Neural crest cell (in vitro differentiated cells): ENCODE data around the gene GABRG2. TPM values are rescaled to one million over a fixed set of nuclear protein-coding genes. Genes with fewer than 3 reads are reported as not detected.

ENCODE experiments used
- DNase-seq: peaks from one replicate; pipeline ENCODE4 v3.0.0; 2021; ENCODE audit warnings: low read depth, mixed read lengths, low spot score
- H3K27ac Mint-ChIP-seq: one replicate; pipeline ENCODE4 v1.8.0; 2021; ENCODE audit warnings: mild to moderate bottlenecking, mixed read lengths; ENCODE audit not compliant: unreplicated experiment
- H3K27me3 Mint-ChIP-seq: 2 replicates; pipeline ENCODE4 v1.8.0; 2021; ENCODE audit warnings: low read depth, mild to moderate bottlenecking, mixed read lengths
- H3K36me3 Mint-ChIP-seq: 2 replicates; pipeline ENCODE4 v1.8.0; 2021; ENCODE audit warnings: low read depth, mild to moderate bottlenecking, mixed read lengths
- H3K4me1 Mint-ChIP-seq: 2 replicates; pipeline ENCODE4 v1.8.0; 2021; ENCODE audit warnings: mixed read lengths
- H3K4me3 Mint-ChIP-seq: one replicate; pipeline ENCODE4 v1.8.0; 2021; ENCODE audit warnings: mild to moderate bottlenecking, mixed read lengths
- H3K9me3 Mint-ChIP-seq: 2 replicates; pipeline ENCODE4 v1.8.0; 2021; ENCODE audit warnings: mixed read lengths
- total RNA-seq: library from RNA; stranded (reverse); gene quantifications from 2 replicates; pipeline ENCODE4 v1.2.1, GENCODE V29; 2021
- TF ChIP-seq, protein P1 (sequence below): fragments of 200-600 bp; sonication (generic); conservative IDR thresholded peaks from 2 replicates; pipeline ENCODE4 v1.5.0; 2021; ENCODE audit warnings: antibody characterized with exemption, mild to moderate bottlenecking

The GABRG2 gene
- total RNA-seq, 1 donor from 2014 or later, result 0.26 TPM

DNA sequence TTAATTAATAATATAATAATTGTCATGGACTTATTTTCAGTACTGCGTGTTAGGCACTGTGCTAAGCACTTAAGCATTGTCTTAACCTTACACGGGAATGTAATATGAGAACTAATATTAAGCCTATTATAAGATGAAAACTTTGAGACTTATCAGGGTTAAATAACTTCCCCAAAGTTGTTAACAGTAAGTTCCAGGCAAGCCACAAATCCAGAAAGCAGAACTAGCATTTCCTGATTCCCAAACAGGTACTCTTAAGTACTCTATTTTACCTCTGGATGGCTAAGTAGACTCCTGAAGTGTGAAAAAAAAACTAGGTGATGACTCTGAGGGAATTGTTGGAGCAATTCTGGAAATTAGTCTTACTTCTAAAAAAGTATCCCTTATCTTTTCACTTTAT, 23.8 kb downstream of the GABRG2 start:
- no peaks in the 10 kb centered on the region for H3K4me1 Mint-ChIP-seq
- no peak overlapping the region for H3K4me3 Mint-ChIP-seq
- H3K36me3 Mint-ChIP-seq, result no peaks in the 10 kb centered on the region
- H3K9me3 Mint-ChIP-seq, result no peaks in the 10 kb centered on the region
- no peak for DNase-seq
- no peak overlapping the region for H3K27ac Mint-ChIP-seq
- TF ChIP-seq, protein P1, sequence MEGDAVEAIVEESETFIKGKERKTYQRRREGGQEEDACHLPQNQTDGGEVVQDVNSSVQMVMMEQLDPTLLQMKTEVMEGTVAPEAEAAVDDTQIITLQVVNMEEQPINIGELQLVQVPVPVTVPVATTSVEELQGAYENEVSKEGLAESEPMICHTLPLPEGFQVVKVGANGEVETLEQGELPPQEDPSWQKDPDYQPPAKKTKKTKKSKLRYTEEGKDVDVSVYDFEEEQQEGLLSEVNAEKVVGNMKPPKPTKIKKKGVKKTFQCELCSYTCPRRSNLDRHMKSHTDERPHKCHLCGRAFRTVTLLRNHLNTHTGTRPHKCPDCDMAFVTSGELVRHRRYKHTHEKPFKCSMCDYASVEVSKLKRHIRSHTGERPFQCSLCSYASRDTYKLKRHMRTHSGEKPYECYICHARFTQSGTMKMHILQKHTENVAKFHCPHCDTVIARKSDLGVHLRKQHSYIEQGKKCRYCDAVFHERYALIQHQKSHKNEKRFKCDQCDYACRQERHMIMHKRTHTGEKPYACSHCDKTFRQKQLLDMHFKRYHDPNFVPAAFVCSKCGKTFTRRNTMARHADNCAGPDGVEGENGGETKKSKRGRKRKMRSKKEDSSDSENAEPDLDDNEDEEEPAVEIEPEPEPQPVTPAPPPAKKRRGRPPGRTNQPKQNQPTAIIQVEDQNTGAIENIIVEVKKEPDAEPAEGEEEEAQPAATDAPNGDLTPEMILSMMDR, result no peak
- no peaks in the 10 kb centered on the region for H3K27me3 Mint-ChIP-seq

DNA sequence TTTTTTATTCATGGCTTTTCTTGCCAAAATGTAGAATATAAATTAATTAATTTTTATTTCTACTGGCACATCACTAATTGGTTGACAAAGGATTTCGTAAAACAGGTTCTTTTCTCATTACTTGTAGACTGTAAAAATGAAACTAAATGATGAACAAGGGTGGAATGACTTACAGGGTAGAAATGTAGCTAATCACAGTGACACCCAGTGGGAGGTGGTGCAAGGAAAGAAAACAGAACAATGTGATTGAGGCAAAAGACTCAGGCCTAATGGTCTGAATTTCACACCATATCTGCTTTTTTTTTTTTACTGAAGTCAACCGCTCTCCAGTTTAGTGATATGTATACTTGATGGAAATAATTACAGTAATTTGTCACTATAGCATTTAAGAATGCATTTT, 28.9 kb downstream of the GABRG2 start:
- Mint-ChIP-seq H3K4me1 (no peaks in the 10 kb centered on the region), H3K27me3 (no peaks in the 10 kb centered on the region), H3K4me3 (no peak overlapping the region), H3K9me3 (no peaks in the 10 kb centered on the region), H3K27ac (no peak overlapping the region), H3K36me3 (no peaks in the 10 kb centered on the region)
- no peak for DNase-seq
- TF ChIP-seq, protein P1, result no peak

DNA sequence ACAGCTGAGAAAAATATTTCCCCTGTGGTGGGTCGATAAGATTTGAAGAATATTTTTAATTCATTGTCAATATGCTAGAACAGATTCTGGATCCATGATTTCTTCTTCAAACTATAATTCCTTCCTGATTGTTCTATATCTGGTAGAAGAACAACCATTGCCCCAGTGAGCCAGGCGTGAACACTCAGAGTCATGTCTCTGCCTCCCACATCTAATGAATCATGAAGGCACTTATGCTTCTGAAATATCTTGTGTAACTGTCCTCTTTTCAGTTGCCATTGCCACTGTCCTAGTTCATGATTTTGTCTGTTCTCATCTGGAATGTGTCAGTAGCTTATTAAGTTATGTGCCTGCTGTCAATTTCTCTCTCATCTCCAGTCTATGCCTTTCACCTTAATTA, 40.0 kb downstream of the GABRG2 start:
- H3K27ac Mint-ChIP-seq, result no peak overlapping the region
- no peak for DNase-seq

DNA sequence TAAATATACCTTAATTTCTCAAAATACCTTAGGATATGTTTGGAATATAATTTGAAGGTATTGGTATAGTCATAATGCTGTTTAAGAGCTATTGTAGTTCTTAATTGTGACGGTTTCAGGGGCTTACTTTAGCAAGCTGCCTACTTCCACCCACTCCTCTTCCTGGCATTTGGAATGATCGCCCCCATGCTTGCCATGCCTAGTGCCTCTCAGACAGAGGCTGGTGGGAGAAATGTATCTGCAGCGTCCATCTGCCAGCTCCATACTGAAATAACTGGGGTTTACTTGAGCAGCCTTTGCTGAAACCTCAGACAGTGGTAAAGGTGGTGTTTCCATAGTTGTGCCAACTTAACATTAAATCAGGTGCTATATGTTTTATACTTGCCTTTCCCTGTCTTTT, 52.2 kb downstream of the GABRG2 start:
- peaks cover 1% of the 10 kb centered on the region for H3K4me1 Mint-ChIP-seq
- TF ChIP-seq, protein P1, result no peak
- H3K27me3 Mint-ChIP-seq, result no peaks in the 10 kb centered on the region
- H3K36me3 Mint-ChIP-seq, result no peaks in the 10 kb centered on the region
- H3K27ac Mint-ChIP-seq, result no peak overlapping the region
- no peak overlapping the region for H3K4me3 Mint-ChIP-seq
- H3K9me3 Mint-ChIP-seq, result no peaks in the 10 kb centered on the region
- DNase-seq, result no peak

More for the DNA sequence above, 40.0 kb downstream of the GABRG2 start:
- H3K9me3 Mint-ChIP-seq, result peaks cover 3% of the 10 kb centered on the region
- TF ChIP-seq, protein P1, result no peak
- H3K27me3 Mint-ChIP-seq, result no peaks in the 10 kb centered on the region
- no peaks in the 10 kb centered on the region for H3K4me1 Mint-ChIP-seq
- H3K4me3 Mint-ChIP-seq, result no peak overlapping the region
- H3K36me3 Mint-ChIP-seq, result no peaks in the 10 kb centered on the region

DNA sequence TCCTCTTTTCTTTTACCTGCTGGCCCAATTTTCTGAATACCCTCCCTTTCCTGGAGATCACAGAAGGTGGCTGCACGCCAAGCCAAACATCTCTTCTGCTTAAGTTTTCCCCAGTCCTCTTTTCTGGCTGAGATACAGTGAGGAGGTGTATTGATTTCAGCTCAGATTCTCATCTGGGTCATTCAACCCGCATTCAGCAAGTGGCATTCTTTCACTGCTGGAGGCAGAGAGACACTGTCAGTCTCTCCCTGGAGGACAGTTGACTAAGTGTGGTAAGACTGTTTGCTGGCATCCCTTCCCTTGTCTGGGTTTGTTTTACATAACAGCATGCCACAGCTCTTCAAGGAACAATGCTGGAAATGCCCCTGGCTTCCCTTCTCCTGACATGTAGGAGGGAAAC, 60.5 kb downstream of the GABRG2 start:
- no peak for DNase-seq
- no peaks in the 10 kb centered on the region for H3K9me3 Mint-ChIP-seq
- no peak overlapping the region for H3K27ac Mint-ChIP-seq
- TF ChIP-seq, protein P1, result no peak
- H3K36me3 Mint-ChIP-seq, result no peaks in the 10 kb centered on the region
- H3K27me3 Mint-ChIP-seq, result no peaks in the 10 kb centered on the region
- no peak overlapping the region for H3K4me3 Mint-ChIP-seq
- no peaks in the 10 kb centered on the region for H3K4me1 Mint-ChIP-seq

DNA sequence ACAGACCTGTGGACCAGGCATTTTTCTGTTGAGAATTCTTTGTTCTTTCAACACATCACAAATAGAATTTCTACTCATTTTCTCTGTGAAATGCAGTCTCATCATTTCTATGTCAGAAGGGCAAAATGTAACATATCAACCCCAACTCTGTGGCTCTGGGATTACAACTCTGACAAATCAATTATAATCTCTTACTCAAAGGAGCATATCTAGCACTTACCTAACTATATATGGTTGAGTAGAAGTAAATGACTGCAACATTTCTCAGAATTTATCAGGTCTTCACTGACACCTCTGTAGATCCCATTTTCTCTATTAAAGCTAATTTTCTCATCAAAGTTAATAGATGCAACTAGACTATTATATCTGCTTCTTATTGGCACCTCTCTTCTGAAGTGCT, 64.8 kb downstream of the GABRG2 start:
- Mint-ChIP-seq H3K27ac (no peak overlapping the region), H3K36me3 (no peaks in the 10 kb centered on the region), H3K4me3 (no peak overlapping the region), H3K27me3 (no peaks in the 10 kb centered on the region), H3K4me1 (no peaks in the 10 kb centered on the region), H3K9me3 (no peaks in the 10 kb centered on the region)
- TF ChIP-seq, protein P1, result no peak
- no peak for DNase-seq
